PC-3 (cell line): ENCODE data around the gene MRPL40. TPM values are rescaled to one million over a fixed set of nuclear protein-coding genes. Genes with fewer than 3 reads are reported as not detected.

Experiments used
- ATAC-seq: fragments of 200-7000 bp; cut with Tn5 transposase; 2 replicates; pipeline ENCODE4 v1.9.1; 2020; ENCODE audit warnings: mild to moderate bottlenecking, moderate library complexity
- Bru-seq: library from RNA; stranded (reverse); fragments of 400-500 nt; gene quantifications from one replicate; lab custom pipeline; 2021; lab: Mats Ljungman, UMichigan
- BruChase-seq, 2 experiments: library from RNA; stranded (reverse); fragments of 400-500 nt; gene quantifications; one replicate each; lab custom pipeline; 2021; lab: Mats Ljungman, UMichigan
- BruUV-seq: library from RNA; stranded (reverse); fragments of 400-500 nt; replicated peaks from 2 replicates; lab custom pipeline; 2021; lab: Mats Ljungman, UMichigan
- CTCF ChIA-PET: fragments of 300-600 bp; sonication (Branson Sonifier 250); formaldehyde crosslinking; loops from one replicate; lab custom pipeline; 2022; ENCODE audit warnings: antibody characterized with exemption; lab: Charles Lee
- POLR2A ChIA-PET: fragments of 300-600 bp; sonication (Branson Sonifier 250); formaldehyde crosslinking; loops from one replicate; lab custom pipeline; 2022; ENCODE audit warnings: antibody characterized with exemption; ENCODE audit not compliant: unreplicated experiment; lab: Charles Lee
- DNase-seq: peaks from one replicate; pipeline ENCODE4 v3.0.0-alpha.2; 2015
- H2AFZ ChIP-seq: fragments of 300-600 bp; sonication (generic); 2 replicates; pipeline ENCODE4 v1.6.0; 2016; ENCODE audit warnings: antibody characterized with exemption, low read length
- H3F3A ChIP-seq: fragments of 300-600 bp; sonication (generic); one replicate; pipeline ENCODE4 v1.6.0; 2017; ENCODE audit warnings: antibody characterized with exemption, low read length, control low read depth, mild to moderate bottlenecking; ENCODE audit not compliant: unreplicated experiment
- H3K27ac ChIP-seq: fragments of 300-600 bp; sonication (generic); 2 replicates; pipeline ENCODE4 v1.5.1; 2016; ENCODE audit warnings: mild to moderate bottlenecking, low read length
- H3K27me3 ChIP-seq: fragments of 300-600 bp; sonication (generic); 2 replicates; pipeline ENCODE4 v1.6.1; 2016; ENCODE audit warnings: low read length, mixed read lengths
- H3K36me3 ChIP-seq: fragments of 300-600 bp; sonication (generic); 2 replicates; pipeline ENCODE4 v1.6.1; 2016; ENCODE audit warnings: low read depth, mixed run types, low read length, mixed read lengths
- H3K4me1 ChIP-seq: fragments of 300-600 bp; sonication (generic); 2 replicates; pipeline ENCODE4 v1.5.1; 2016; ENCODE audit warnings: low read length; ENCODE audit not compliant: insufficient read depth
- H3K4me2 ChIP-seq: fragments of 300-600 bp; sonication (generic); 2 replicates; pipeline ENCODE4 v1.6.0; 2016; ENCODE audit warnings: low read length
- H3K4me3 ChIP-seq: fragments of 300-600 bp; sonication (generic); 2 replicates; pipeline ENCODE4 v1.5.1; 2016; ENCODE audit warnings: mild to moderate bottlenecking, low read length, mixed read lengths
- H3K79me2 ChIP-seq: fragments of 300-600 bp; sonication (generic); 2 replicates; pipeline ENCODE4 v1.6.1; 2017; ENCODE audit warnings: low read length, mixed read lengths
- H3K9ac ChIP-seq: fragments of 300-600 bp; sonication (generic); 2 replicates; pipeline ENCODE4 v1.6.0; 2016; ENCODE audit warnings: mild to moderate bottlenecking, low read length
- H3K9me2 ChIP-seq: fragments of 300-600 bp; sonication (generic); replicated peaks from 2 replicates; pipeline ENCODE4 v1.6.1; 2016; ENCODE audit warnings: mixed run types, low read length, mixed read lengths
- H3K9me3 ChIP-seq: fragments of 300-600 bp; sonication (generic); 2 replicates; pipeline ENCODE4 v1.6.1; 2016; ENCODE audit warnings: low read length, mixed read lengths
- H4K20me1 ChIP-seq: fragments of 300-600 bp; sonication (generic); 2 replicates; pipeline ENCODE4 v1.6.1; 2016; ENCODE audit warnings: low read length, mixed read lengths
- CTCF ChIP-seq: fragments of 300-600 bp; sonication (generic); conservative IDR thresholded peaks from 2 replicates; pipeline ENCODE4 v1.5.1; 2017; ENCODE audit warnings: antibody characterized with exemption, low read depth, mild to moderate bottlenecking, low read length
- EZH2 ChIP-seq: fragments of 300-600 bp; sonication (generic); IDR thresholded peaks from one replicate; pipeline ENCODE4 v1.6.1; 2017; ENCODE audit warnings: antibody characterized with exemption, mild to moderate bottlenecking, low read length; ENCODE audit not compliant: unreplicated experiment
- EZH2phosphoT487 ChIP-seq: fragments of 300-600 bp; sonication (generic); IDR thresholded peaks from 2 replicates; pipeline ENCODE4 v1.6.1; 2018; ENCODE audit warnings: mild to moderate bottlenecking, antibody characterized with exemption, low read length, borderline replicate concordance
- intact Hi-C: fragments of 100-400 bp; cut with micrococcal nuclease; formaldehyde crosslinking; loops from 2 replicates; pipeline ENCODE4 v1.9.0; 2023
- long read RNA-seq: library from polyadenylated mRNA; unstranded; transcript quantifications from one replicate; pipeline ENCODE4 v2.0.0, GENCODE V29; 2021; ENCODE audit not compliant: unreplicated experiment
- total RNA-seq: library from RNA; depleted of rRNA; stranded (reverse); fragments of >200 nt; gene quantifications from 2 replicates; pipeline ENCODE4 v1.2.3, GENCODE V29; 2014; rRNA removed

MRPL40 gene
- total RNA-seq (49.4 and 55.1 TPM in 2 replicates), Bru-seq, nascent RNA (percentile 72 among the genes with signal in this experiment), BruChase-seq, experiment 1, labeled RNA remaining after a 6-hour chase (percentile 79 among the genes with signal in this experiment), BruChase-seq, experiment 2, labeled RNA remaining after a 2-hour chase (percentile 63 among the genes with signal in this experiment)
- long read RNA-seq, transcript MRPL40-201 (4 exons, 1,387 nt), result major isoform, 33 of 44 reads
- long read RNA-seq, transcript MRPL40-202 (4 exons, 954 nt), result minor isoform, 7 of 44 reads
- long read RNA-seq, partial matches to known transcripts, result 2 of 44 reads
- long read RNA-seq, other reads (novel, unspliced or antisense), result 2 of 44 reads

- H3K9me2 ChIP-seq, result no peaks in the 10 kb centered on the region
- H3K4me2 ChIP-seq, result peak within 1 kb of the TSS; percentile 100
- H3K36me3 ChIP-seq, result peaks cover 5% of the 10 kb centered on the region; the same call in 1 of the 2 replicates
- peak within 1 kb of the TSS; percentile 98 for H3K4me3 ChIP-seq
- peaks cover 55% of the 10 kb centered on the region for H3K79me2 ChIP-seq
- DNase-seq (peak; percentile 91), ATAC-seq (peak; percentile 86)
- peaks cover 13% of the 10 kb centered on the region for H4K20me1 ChIP-seq
- H3F3A ChIP-seq, result no peaks in the 10 kb centered on the region
- intact Hi-C loops, result no loop called here
- peaks cover 24% of the 10 kb centered on the region for H3K4me1 ChIP-seq
- POLR2A ChIA-PET, result no interaction called here
- CTCF ChIA-PET, result no interaction called here
- no peaks in the 10 kb centered on the region for H3K27me3 ChIP-seq
- no peaks in the 10 kb centered on the region for H3K9me3 ChIP-seq
- peak within 1 kb of the TSS; percentile 84 for H2AFZ ChIP-seq
- peak within 1 kb of the TSS; percentile 91 for H3K27ac ChIP-seq
- TF ChIP-seq CTCF (no peak), EZH2 (no peak), EZH2phosphoT487 (no peak)
- no TSS peak for BruUV-seq
- peak within 1 kb of the TSS; percentile 100 for H3K9ac ChIP-seq
Observed at GRCh38 chr22:19432133-19432851, at the start of gene MRPL40. Gene MRPL40 (plus strand): TSS chr22:19432545. CDS start chr22:19432555, 10 bp downstream.

GRCh38 chr22:19383292-19383691 lies 49.1 kb upstream of the MRPL40 start:
- ChIA-PET POLR2A (no interaction called here), CTCF (no interaction called here)
- no TSS peak for BruUV-seq
- Histone ChIP-seq H3K4me2 (no peak overlapping the region), H3K4me3 (no peak overlapping the region), H3F3A (no peaks in the 10 kb centered on the region), H3K27me3 (no peaks in the 10 kb centered on the region), H4K20me1 (no peaks in the 10 kb centered on the region), H3K79me2 (no peaks in the 10 kb centered on the region), H3K36me3 (peaks cover 31% of the 10 kb centered on the region; the same call in 1 of the 2 replicates), H3K9me2 (no peaks in the 10 kb centered on the region), H3K4me1 (no peaks in the 10 kb centered on the region), H2AFZ (no peak overlapping the region), H3K27ac (no peak overlapping the region), H3K9me3 (no peaks in the 10 kb centered on the region), H3K9ac (no peak overlapping the region)
- intact Hi-C loops, result no loop called here
- ATAC-seq, result no peak
- DNase-seq, result no peak
- no peak for TF ChIP-seq EZH2

- DNase-seq (no peak), ATAC-seq (no peak)
- no peak overlapping the region for H3K9ac ChIP-seq
- H3K79me2 ChIP-seq, result no peaks in the 10 kb centered on the region
- no peak for TF ChIP-seq EZH2phosphoT487
- intact Hi-C loops, result no loop called here
- H3F3A ChIP-seq, result no peaks in the 10 kb centered on the region
- no peaks in the 10 kb centered on the region for H3K27me3 ChIP-seq
- no TSS peak for BruUV-seq
- H2AFZ ChIP-seq, result no peak overlapping the region
- no peak overlapping the region for H3K27ac ChIP-seq
- H3K9me2 ChIP-seq, result no peaks in the 10 kb centered on the region
- no peaks in the 10 kb centered on the region for H3K9me3 ChIP-seq
- ChIA-PET CTCF (no interaction called here), POLR2A (no interaction called here)
- no peaks in the 10 kb centered on the region for H3K4me1 ChIP-seq
- H4K20me1 ChIP-seq, result no peaks in the 10 kb centered on the region
- H3K4me3 ChIP-seq, result no peak overlapping the region
- peaks cover 32% of the 10 kb centered on the region; the same call in 1 of the 2 replicates for H3K36me3 ChIP-seq
- H3K4me2 ChIP-seq, result no peak overlapping the region
Observed at GRCh38 chr22:19385221-19385906, 47.0 kb upstream of the MRPL40 start.
